Measurements from ENCODE around the gene GCLM. TPM values are rescaled to one million over a fixed set of nuclear protein-coding genes. Genes with fewer than 3 reads are reported as not detected.

GCLM gene
- total and polyA plus RNA-seq, 9 of the 15 experiments (the other 6 are each of a cell fraction or from before 2014, with no cell fraction given), result 9.3 to 71.6 (median 24.5) TPM

- TF ChIP-seq, protein P1, sequence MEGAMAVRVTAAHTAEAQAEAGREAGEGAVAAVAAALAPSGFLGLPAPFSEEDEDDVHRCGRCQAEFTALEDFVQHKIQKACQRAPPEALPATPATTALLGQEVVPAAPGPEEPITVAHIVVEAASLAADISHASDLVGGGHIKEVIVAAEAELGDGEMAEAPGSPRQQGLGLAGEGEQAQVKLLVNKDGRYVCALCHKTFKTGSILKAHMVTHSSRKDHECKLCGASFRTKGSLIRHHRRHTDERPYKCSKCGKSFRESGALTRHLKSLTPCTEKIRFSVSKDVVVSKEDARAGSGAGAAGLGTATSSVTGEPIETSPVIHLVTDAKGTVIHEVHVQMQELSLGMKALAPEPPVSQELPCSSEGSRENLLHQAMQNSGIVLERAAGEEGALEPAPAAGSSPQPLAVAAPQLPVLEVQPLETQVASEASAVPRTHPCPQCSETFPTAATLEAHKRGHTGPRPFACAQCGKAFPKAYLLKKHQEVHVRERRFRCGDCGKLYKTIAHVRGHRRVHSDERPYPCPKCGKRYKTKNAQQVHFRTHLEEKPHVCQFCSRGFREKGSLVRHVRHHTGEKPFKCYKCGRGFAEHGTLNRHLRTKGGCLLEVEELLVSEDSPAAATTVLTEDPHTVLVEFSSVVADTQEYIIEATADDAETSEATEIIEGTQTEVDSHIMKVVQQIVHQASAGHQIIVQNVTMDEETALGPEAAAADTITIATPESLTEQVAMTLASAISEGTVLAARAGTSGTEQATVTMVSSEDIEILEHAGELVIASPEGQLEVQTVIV (CRISPR knock-in tag; IDR thresholded peaks at IDR 0.05; ENCODE audit: borderline replicate concordance), result no peak
- TF ChIP-seq KLF1 (tag; IDR thresholded peaks at IDR 0.05) (no peak), GTF2A2 (tag; IDR thresholded peaks at IDR 0.05) (no peak), RCOR1 (IDR thresholded peaks at IDR 0.05; ENCODE audit: borderline replicate concordance in 1 of 2, low read depth in 2 of 2, low read length in 2 of 2) (peak in 1 of 2 experiments; percentile 45; a peak in 2 of 4 replicates), PML (IDR thresholded peaks at IDR 0.05; ENCODE audit: low read length) (0 out of 2 replicates have a peak, but pooled peaks have one; percentile 29), NR2C1 (IDR thresholded peaks at IDR 0.05) (no peak), NR2C1 (tag; IDR thresholded peaks at IDR 0.05) (no peak), RB1 (IDR thresholded peaks at IDR 0.05; ENCODE audit: low read depth) (peak; percentile 46; the same call in 1 of the 2 replicates), EP300 (IDR thresholded peaks at IDR 0.05; ENCODE audit: low read length) (peak; percentile 47; the same call in 1 of the 2 replicates), ARID1B (IDR thresholded peaks at IDR 0.05) (peak; percentile 75), THRAP3 (IDR thresholded peaks at IDR 0.05; ENCODE audit: borderline replicate concordance) (no peak), FOXP1 (CRISPR knock-in tag; IDR thresholded peaks at IDR 0.05) (no peak), SP1 (CRISPR knock-in tag; IDR thresholded peaks at IDR 0.05) (no peak), NCOA4 (IDR thresholded peaks at IDR 0.05; ENCODE audit: partially characterized antibody) (no peak), TAL1 (IDR thresholded peaks at IDR 0.05) (peak; percentile 69), TAF7 (tag; IDR thresholded peaks at IDR 0.05) (no peak), CHCHD3 (CRISPR knock-in tag; IDR thresholded peaks at IDR 0.05) (no peak), FOXJ3 (CRISPR knock-in tag; IDR thresholded peaks at IDR 0.05) (no peak), ZFP30 (CRISPR knock-in tag; IDR thresholded peaks at IDR 0.05; ENCODE audit: borderline replicate concordance) (no peak), NFE2L1 (tag; IDR thresholded peaks at IDR 0.05; ENCODE audit: borderline replicate concordance, low read depth) (no peak), ZNF175 (CRISPR knock-in tag; IDR thresholded peaks at IDR 0.05; ENCODE audit: low read depth) (no peak), ZNF668 (CRISPR knock-in tag; IDR thresholded peaks at IDR 0.05) (no peak), PCBP2 (IDR thresholded peaks at IDR 0.05; ENCODE audit: low read depth, low read length, poor library complexity, severe bottlenecking) (no peak), ZFP36 (IDR thresholded peaks at IDR 0.05; ENCODE audit: low read depth, low read length, partially characterized antibody) (no peak), CBFA2T3 (IDR thresholded peaks at IDR 0.05) (peak; percentile 83), WHSC1 (IDR thresholded peaks at IDR 0.05; ENCODE audit: low read length) (no peak), CGGBP1 (CRISPR knock-in tag; IDR thresholded peaks at IDR 0.05) (no peak), SREBF1 (IDR thresholded peaks at IDR 0.05; ENCODE audit: borderline replicate concordance, low read depth, low read length) (no peak), ZNF3 (CRISPR knock-in tag; IDR thresholded peaks at IDR 0.05) (no peak), SUPT5H (IDR thresholded peaks at IDR 0.05) (no peak), PHF20 (IDR thresholded peaks at IDR 0.05; ENCODE audit: partially characterized antibody) (no peak)
Observed at GRCh38 chr1:93844262-93845045, 64.8 kb downstream of the GCLM start (continued).

Data from K562 (cell line).